Left kidney (tissue), 8 donors: ENCODE measurements around the gene SDHAF1. TPM values are rescaled to one million over a fixed set of nuclear protein-coding genes. Genes with fewer than 3 reads are reported as not detected.
"Not testable (repeated sequence)": the region's sequence is repeated elsewhere in the genome, so short reads cannot be mapped to it uniquely, and the experiment has no call there.

Experiments used
- DNase-seq: peaks from one replicate; pipeline ENCODE4 v3.0.0-alpha.2; 2013
- long read RNA-seq, 8 donors: transcript quantifications; one replicate each; lab custom pipeline, GENCODE V29; 2026
- polyA plus RNA-seq: library from polyadenylated mRNA; unstranded; fragments of 120-200 nt; gene quantifications from one replicate; pipeline ENCODE4 v1.2.1, GENCODE V29; 2013; ENCODE audit not compliant: insufficient read length

The SDHAF1 gene
- 9.4 TPM for polyA plus RNA-seq
- long read RNA-seq, donor 1, transcript SDHAF1-201 (1 exons, 1,117 nt) = major isoform, 30 of 30 reads
- long read RNA-seq, donor 1, partial matches to known transcripts = 0 of 30 reads
- long read RNA-seq, donor 1, other reads (novel, unspliced or antisense) = 0 of 30 reads
- long read RNA-seq, donor 2, transcript SDHAF1-201 (1 exons, 1,117 nt) = major isoform, 21 of 21 reads
- long read RNA-seq, donor 2, partial matches to known transcripts = 0 of 21 reads
- long read RNA-seq, donor 2, other reads (novel, unspliced or antisense) = 0 of 21 reads
- long read RNA-seq, donor 3, transcript SDHAF1-201 (1 exons, 1,117 nt) = major isoform, 18 of 18 reads
- long read RNA-seq, donor 3, partial matches to known transcripts = 0 of 18 reads
- long read RNA-seq, donor 3, other reads (novel, unspliced or antisense) = 0 of 18 reads
- long read RNA-seq, donor 4, partial matches to known transcripts = 0 of 4 reads
- long read RNA-seq, donor 4, other reads (novel, unspliced or antisense) = 0 of 4 reads
- long read RNA-seq, donor 5, transcript SDHAF1-201 (1 exons, 1,117 nt) = major isoform, 60 of 60 reads
- long read RNA-seq, donor 5, partial matches to known transcripts = 0 of 60 reads
- long read RNA-seq, donor 5, other reads (novel, unspliced or antisense) = 0 of 60 reads
- long read RNA-seq, donor 6, transcript SDHAF1-201 (1 exons, 1,117 nt) = major isoform, 30 of 30 reads
- long read RNA-seq, donor 6, partial matches to known transcripts = 0 of 30 reads
- long read RNA-seq, donor 6, other reads (novel, unspliced or antisense) = 0 of 30 reads
- long read RNA-seq, donor 7, transcript SDHAF1-201 (1 exons, 1,117 nt) = major isoform, 38 of 38 reads
- long read RNA-seq, donor 7, partial matches to known transcripts = 0 of 38 reads
- long read RNA-seq, donor 7, other reads (novel, unspliced or antisense) = 0 of 38 reads
- long read RNA-seq, donor 8, transcript SDHAF1-201 (1 exons, 1,117 nt) = major isoform, 14 of 14 reads
- long read RNA-seq, donor 8, partial matches to known transcripts = 0 of 14 reads
- long read RNA-seq, donor 8, other reads (novel, unspliced or antisense) = 0 of 14 reads

GRCh38 chr19:35995048-35995993 lies at the start of gene SDHAF1:
SDHAF1 (plus strand) TSS chr19:35995188; CDS start chr19:35995275, 87 bp downstream.
- peak; percentile 93 for DNase-seq

DNA sequence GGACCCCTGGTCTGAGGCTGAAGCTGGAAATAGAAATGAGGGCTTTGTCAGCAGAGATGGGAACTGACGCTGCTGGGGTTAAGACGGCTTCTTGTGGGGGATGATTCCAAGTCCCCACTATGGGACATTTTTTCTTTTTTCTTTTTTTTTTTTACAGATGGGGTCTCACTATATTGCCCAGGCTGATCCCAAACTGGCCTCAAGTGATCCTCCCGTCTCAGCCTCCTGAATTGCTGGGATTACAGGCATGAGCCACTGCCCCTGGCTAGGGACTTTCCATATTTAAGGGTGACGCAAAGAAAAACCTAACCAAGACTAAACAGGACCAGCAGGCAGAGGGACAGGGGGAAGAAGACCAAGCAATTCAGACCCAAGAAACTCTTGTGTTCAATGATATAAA lies 48.8 kb upstream of the SDHAF1 start:
- DNase-seq = no peak

DNA sequence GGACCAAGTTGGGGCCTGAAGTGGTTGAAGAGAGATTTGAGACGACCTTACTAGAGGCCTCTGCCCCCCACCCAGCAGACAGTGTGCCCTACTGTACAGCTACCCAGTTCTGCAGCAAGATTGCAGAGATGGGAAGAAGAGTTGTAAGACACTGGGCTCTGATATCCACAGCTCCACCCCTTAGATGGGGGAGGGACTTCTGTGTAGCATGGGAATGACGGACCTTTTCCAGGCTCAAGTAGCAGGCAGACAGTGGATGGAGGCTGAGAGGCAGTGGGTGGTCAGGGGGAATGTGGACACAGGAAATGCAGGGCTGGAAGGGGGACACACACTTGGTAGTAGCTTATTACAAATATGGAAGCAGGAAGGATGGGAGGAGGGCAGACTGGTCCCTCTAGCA lies 45.9 kb upstream of the SDHAF1 start:
- DNase-seq = no peak

DNA sequence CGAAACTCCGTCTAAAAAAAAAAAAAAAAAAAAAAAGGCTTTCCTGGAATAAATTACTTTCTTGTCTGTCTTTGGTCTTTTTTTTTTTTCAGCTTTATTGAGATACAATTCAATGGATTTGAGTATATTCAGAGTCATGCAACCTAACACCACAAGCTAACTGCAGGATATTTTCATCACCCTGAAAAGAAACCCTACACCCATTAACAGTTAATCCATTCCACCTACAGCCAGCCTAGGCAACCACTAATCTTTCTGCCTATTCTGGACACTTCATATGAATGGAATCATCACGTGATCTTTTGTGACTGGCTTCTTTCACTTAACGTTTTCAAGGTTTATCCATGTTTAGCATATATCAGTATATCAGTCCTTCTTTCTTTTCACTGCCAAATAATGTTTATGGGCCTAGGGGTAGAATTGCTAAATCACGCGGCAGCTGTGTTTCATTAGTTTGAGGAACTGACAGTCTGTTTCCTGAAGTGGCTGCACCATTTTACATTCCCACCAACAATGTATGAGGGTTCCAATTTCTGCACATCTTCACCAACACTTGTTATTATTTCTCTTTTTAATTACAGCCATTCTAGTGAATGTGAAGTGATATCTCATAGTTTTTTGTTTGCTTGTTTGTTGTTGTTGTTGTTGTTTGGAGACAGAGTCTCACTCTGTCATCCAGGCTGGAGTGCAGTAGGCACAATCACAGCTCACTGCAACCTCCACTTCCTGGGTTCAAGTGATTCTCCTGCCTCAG lies 38.9 kb upstream of the SDHAF1 start:
- no peak for DNase-seq

DNA sequence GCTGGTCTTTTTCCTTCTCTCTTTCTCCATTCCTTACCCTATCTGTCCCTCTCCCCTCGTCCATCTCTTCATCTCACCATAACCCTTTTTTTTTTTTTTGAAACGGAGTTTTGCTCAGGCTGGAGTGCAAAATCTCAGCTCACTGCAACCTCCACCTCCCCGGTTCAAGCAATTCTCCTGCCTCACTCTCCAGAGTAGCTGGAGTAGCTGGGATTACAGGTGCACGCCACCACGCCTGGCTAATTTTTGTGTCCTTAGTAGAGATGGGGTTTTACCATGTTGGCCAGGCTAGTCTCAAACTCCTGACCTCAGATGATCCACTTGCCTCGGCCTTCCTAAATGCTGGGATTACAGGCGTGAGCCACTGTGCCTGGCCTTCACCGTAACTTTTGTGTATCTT lies 37.6 kb upstream of the SDHAF1 start:
- DNase-seq = not testable (repeated sequence)

GRCh38 chr19:35958660-35959039 lies 36.3 kb upstream of the SDHAF1 start:
- no peak for DNase-seq

GRCh38 chr19:35959040-35959967 lies 35.7 kb upstream of the SDHAF1 start:
- no peak for DNase-seq

DNA sequence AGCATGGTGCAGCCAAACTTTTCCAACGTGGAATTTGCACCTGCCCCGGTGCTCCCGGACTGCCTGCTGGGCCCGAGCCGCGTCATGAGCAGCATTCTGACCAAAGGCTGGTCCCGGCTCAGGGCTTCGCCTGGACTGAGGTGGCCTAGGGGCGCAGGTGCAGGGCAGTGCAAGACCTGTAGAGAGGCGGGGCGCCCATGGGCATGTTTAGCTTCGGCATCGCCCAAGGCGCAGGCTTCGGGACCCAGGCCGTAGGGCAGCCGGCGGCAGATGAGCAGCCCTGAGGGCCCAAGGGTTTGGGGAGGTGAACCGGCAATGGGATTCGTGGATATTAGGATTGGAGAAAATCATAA lies 35.0 kb upstream of the SDHAF1 start:
- DNase-seq = no peak

DNA sequence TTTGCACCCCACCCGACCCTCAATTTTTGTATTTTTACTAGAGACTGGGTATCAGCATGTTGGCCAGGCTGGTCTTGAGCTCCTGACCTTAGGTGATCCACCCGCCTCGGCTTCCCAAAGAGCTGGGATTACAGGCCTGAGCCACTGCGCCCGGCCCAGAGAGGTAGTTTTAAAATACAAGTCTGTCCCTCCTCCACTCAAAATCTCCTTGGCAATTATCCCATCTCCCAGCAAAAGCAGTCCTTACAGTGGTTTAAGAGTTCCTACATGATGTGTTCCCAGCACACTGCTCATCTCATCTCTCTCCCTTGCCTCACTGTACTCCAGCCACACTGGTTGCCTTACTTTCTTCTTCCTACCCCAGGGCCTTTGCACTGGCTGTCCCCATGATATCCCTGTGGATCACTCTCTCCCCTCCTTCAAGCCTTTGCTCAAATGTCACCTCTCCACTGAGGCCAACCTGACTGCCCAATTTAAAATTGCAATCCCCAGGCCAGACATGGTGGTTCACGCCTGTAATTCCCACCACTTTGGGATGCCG lies 34.5 kb upstream of the SDHAF1 start:
- no peak for DNase-seq

DNA sequence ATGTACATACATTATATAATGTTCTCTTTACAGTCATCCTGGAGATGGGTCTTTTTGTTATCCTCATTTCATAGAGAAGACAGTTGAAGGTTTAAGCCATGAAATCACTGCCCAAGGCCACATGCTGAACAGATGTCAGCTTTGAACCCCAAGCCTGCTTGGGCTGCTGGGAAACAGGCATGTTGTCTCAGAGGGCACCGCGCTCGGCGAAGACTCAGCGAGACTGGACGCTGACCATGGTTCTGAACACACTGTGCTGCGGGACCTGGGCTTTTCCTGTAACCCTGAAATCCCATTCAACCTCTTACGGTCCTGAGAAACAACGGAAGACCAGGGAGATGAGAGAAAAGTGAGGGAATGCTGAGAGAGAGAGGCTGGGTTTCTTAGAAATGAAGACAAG lies 31.5 kb upstream of the SDHAF1 start:
- DNase-seq = peak; percentile 78

- no peak for DNase-seq
These were observed 28.2 kb upstream of the SDHAF1 start for GRCh38 chr19:35966771-35967170.

GRCh38 chr19:35973487-35973886 lies 21.5 kb upstream of the SDHAF1 start:
- no peak for DNase-seq

DNA sequence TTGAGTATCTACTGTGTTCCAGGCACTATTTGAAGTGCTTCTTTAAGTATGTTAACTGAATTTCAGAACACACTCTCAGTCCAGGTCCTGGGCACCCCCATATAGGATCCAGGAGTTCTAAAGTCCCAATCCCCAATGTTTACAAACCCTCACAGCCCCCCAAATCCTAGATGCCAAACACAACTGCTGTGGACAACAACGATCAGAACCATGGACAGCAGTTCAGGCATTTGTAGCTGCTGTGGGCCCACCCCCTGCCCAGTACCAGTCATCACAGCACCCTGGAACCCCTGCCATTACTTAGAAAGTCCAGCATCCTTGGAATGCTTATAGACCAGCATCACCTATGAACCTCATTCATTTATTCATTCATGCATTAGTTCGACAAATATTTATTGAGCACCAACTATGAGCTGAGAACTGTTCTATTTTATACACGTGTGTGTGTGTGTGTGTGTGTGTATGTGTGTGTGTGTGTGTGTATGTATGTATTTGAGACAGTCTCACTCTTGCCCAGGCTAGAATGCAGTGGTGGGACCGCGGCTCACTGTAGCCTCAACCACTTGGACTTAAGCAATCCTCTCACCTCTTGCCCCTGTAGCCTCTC lies 19.3 kb upstream of the SDHAF1 start:
- DNase-seq = no peak

DNA sequence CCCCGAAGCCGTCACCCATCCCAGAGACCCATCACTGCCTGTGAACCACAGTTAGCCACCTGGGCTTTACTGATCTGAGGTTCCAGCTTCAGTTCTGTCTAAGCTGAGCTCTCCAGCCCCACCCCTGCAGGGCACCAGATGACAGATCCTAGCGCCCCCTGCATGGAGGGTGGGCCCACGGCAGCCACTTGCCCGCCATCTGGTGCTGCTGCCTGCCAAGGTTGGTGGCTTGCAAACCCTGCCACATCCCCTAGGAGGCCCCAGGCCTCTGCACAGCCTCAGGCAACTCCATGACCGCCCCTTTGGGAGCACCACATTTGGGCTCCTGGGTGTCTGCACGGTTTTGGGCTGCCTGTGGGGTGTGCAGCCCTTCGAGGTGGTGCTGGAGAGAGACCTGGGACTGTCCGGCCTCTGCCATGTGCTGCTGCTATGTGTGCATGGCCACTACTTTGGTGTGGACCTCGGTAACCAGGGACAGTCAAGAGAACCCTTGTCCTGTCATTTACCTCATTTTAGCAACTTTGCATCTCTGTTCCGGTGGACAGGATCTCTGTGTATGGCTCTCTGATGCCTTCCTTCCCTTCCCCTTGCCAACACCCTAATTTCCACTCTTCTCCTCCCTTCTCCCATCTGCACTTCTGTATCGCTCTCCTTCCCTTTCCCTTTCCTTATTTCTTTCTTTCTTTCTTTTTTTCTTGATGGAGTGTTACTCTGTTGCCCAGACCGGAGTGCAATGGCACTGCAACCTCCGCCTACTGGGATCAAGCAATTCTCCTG lies 17.4 kb upstream of the SDHAF1 start:
- DNase-seq = no peak

DNA sequence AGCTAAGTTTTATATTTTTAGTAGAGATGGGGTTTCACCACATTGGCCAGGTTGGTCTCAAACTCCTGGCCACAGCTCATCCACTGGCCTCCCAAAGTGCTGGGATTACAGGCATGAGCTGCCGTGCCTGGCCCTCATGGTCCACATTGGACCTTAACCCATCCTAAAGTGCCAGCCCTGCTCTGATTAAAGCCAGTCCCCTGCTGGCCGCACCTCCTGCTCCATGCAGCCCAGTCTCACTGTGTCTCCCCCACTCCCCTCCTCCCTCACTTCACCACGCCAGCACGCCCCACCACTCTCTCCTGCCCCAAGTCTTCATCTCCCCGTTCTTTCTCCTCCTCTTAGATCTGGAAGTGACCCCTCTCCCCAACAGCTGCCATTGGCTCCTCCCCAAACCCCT lies 16.7 kb upstream of the SDHAF1 start:
- no peak for DNase-seq

DNA sequence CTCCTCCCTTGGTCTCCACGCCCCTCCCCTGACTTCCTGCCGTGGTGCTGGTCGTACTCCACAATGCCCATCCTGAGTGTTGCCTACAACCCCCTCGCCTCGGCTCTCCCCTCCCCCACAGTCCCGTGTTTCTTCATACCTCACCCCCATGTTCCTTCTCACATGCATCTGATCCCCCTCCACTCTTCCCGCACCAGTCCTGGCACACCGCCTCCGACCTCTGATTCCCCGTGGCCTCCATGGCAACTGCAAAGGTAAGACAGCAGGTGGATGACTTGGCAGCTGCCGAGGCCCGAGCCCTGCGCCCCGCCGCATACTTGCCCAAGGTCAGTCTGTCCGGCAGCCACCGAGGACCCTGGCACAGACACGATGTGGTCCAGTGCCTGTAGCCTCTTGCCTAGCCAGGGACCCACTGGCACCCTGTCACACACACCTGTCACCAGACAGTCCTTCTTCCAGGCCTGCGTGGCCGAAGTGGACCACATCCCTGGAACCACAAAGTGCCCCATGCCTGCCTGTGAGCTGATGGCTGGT lies 16.1 kb upstream of the SDHAF1 start:
- DNase-seq = no peak

GRCh38 chr19:35980997-35981396 lies 14.0 kb upstream of the SDHAF1 start:
- not testable (repeated sequence) for DNase-seq

DNA sequence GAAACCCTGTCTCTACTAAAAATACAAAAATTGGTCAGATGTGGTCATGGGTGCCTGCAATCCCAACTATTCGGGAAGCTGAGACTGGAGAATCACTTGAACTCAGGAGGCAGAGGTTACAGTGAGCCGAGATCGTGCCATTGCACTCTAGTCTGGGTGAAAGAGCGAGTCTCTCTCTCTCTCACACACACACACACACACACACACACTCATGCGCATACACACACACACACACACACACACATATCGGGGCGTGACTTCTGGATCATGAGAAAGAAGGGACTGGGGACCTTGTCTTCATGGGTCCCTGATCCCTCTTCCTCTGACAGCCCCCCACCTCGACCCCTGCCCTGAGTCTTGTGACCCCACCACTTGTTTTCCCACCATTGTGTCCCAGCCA lies 11.8 kb upstream of the SDHAF1 start:
- DNase-seq = no peak
